ENCODE data around the gene SNRNP40.

The SNRNP40 gene

GRCh38 chr1:31234123-31234708 lies 62.4 kb downstream of the SNRNP40 start:
- H3K27me3 ChIP-seq (ENCODE audit: control insufficient read depth, insufficient read depth, low read length), result peaks cover 3% of the 10 kb centered on the region; the same call in 1 of the 2 replicates
- no CpG with 5 or more reads among the region's 12 CpGs for WGBS (ENCODE audit: insufficient coverage, insufficient read length)
- no peak overlapping the region for H3K27ac ChIP-seq (ENCODE audit: low read length)
- no peak overlapping the region for H3K4me3 ChIP-seq (ENCODE audit: low read length)
- no peak for DNase-seq (ENCODE audit: low read depth, low spot score)
- H3K9me3 ChIP-seq (ENCODE audit: control insufficient read depth, insufficient read depth, low read length), result no peaks in the 10 kb centered on the region
- no peaks in the 10 kb centered on the region for H3K36me3 ChIP-seq (ENCODE audit: control insufficient read depth, insufficient read depth, low read length)
- H3K4me1 ChIP-seq (ENCODE audit: control insufficient read depth, insufficient read depth, low read length), result peaks cover 3% of the 10 kb centered on the region; the same call in 1 of the 2 replicates

DNA sequence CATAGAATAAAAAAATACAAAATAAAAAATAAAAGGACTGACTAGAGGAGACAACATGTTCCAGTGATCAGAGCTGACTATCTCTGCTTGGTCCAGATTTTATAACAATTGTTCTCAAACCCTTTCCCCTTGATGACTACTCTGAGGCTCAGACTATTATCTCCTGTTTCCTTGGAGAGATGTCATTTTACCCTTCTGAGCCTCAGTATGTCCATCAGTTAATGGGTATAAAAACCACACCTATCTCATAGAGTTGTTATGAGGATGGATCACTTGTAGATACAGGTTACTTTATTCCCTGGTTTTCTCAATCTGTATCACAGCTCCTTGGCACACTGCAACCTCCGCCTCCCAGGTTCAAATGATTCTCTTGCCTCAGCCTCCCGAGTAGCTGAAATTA lies 63.9 kb downstream of the SNRNP40 start:
- H3K4me3 ChIP-seq (ENCODE audit: low read length), result no peak overlapping the region
- no peaks in the 10 kb centered on the region for H3K4me1 ChIP-seq (ENCODE audit: control insufficient read depth, insufficient read depth, low read length)
- H3K36me3 ChIP-seq (ENCODE audit: control insufficient read depth, insufficient read depth, low read length), result no peaks in the 10 kb centered on the region
- H3K27ac ChIP-seq (ENCODE audit: low read length), result no peak overlapping the region
- DNase-seq (ENCODE audit: low read depth, low spot score), result no peak
- H3K27me3 ChIP-seq (ENCODE audit: control insufficient read depth, insufficient read depth, low read length), result no peaks in the 10 kb centered on the region
- no CpG with 5 or more reads among the region's 2 CpGs for WGBS (ENCODE audit: insufficient coverage, insufficient read length)
- no peaks in the 10 kb centered on the region for H3K9me3 ChIP-seq (ENCODE audit: control insufficient read depth, insufficient read depth, low read length)

DNA sequence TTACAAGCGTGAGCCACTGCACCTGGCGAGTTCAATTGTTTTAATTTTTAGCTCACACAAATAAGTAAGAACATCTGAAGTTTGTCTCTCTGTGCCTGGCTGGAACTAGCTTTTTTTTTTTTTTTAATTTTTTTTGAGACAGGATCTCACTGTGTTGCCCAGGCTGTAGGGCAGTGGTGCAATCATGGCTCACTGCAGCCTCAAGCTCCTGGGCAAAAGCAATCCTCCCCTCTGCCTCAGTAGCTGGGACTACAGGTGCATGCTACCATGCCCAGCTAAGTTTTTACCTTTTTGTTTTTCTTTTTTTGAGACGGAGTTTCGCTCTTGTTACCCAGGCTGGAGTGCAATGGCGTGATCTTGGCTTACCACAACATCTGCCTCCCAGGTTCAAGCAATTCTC lies 64.8 kb downstream of the SNRNP40 start:
- Histone ChIP-seq H3K4me3 (ENCODE audit: low read length) (no peak overlapping the region), H3K9me3 (ENCODE audit: control insufficient read depth, insufficient read depth, low read length) (no peaks in the 10 kb centered on the region), H3K36me3 (ENCODE audit: control insufficient read depth, insufficient read depth, low read length) (no peaks in the 10 kb centered on the region), H3K27ac (ENCODE audit: low read length) (no peak overlapping the region), H3K27me3 (ENCODE audit: control insufficient read depth, insufficient read depth, low read length) (no peaks in the 10 kb centered on the region), H3K4me1 (ENCODE audit: control insufficient read depth, insufficient read depth, low read length) (no peaks in the 10 kb centered on the region)
- WGBS (ENCODE audit: insufficient coverage, insufficient read length), result no CpG with 5 or more reads among the region's 5 CpGs
- no peak for DNase-seq (ENCODE audit: low read depth, low spot score)

GRCh38 chr1:31230378-31230777 lies 66.2 kb downstream of the SNRNP40 start:
- no peak for DNase-seq (ENCODE audit: low read depth, low spot score)
- no CpG with 5 or more reads among the region's 3 CpGs for WGBS (ENCODE audit: insufficient coverage, insufficient read length)

GRCh38 chr1:31228986-31229385 lies 67.6 kb downstream of the SNRNP40 start:
- no peak overlapping the region for H3K27ac ChIP-seq (ENCODE audit: low read length)
- DNase-seq (ENCODE audit: low read depth, low spot score), result no peak
- no peaks in the 10 kb centered on the region for H3K4me1 ChIP-seq (ENCODE audit: control insufficient read depth, insufficient read depth, low read length)
- H3K36me3 ChIP-seq (ENCODE audit: control insufficient read depth, insufficient read depth, low read length), result no peaks in the 10 kb centered on the region
- H3K4me3 ChIP-seq (ENCODE audit: low read length), result no peak overlapping the region
- no peaks in the 10 kb centered on the region for H3K9me3 ChIP-seq (ENCODE audit: control insufficient read depth, insufficient read depth, low read length)
- H3K27me3 ChIP-seq (ENCODE audit: control insufficient read depth, insufficient read depth, low read length), result no peaks in the 10 kb centered on the region

More at GRCh38 chr1:31230378-31230777, 66.2 kb downstream of the SNRNP40 start:
- no peaks in the 10 kb centered on the region for H3K27me3 ChIP-seq (ENCODE audit: control insufficient read depth, insufficient read depth, low read length)
- no peaks in the 10 kb centered on the region for H3K4me1 ChIP-seq (ENCODE audit: control insufficient read depth, insufficient read depth, low read length)
- H3K9me3 ChIP-seq (ENCODE audit: control insufficient read depth, insufficient read depth, low read length), result no peaks in the 10 kb centered on the region
- H3K36me3 ChIP-seq (ENCODE audit: control insufficient read depth, insufficient read depth, low read length), result no peaks in the 10 kb centered on the region
- H3K27ac ChIP-seq (ENCODE audit: low read length), result no peak overlapping the region
- H3K4me3 ChIP-seq (ENCODE audit: low read length), result no peak overlapping the region

- no peaks in the 10 kb centered on the region for H3K36me3 ChIP-seq (ENCODE audit: control insufficient read depth, insufficient read depth, low read length)
- WGBS (ENCODE audit: insufficient coverage, insufficient read length), result no CpG with 5 or more reads among the region's 5 CpGs
- no peak overlapping the region for H3K27ac ChIP-seq (ENCODE audit: low read length)
- no peaks in the 10 kb centered on the region for H3K9me3 ChIP-seq (ENCODE audit: control insufficient read depth, insufficient read depth, low read length)
- H3K27me3 ChIP-seq (ENCODE audit: control insufficient read depth, insufficient read depth, low read length), result no peaks in the 10 kb centered on the region
- DNase-seq (ENCODE audit: low read depth, low spot score), result no peak
- no peak overlapping the region for H3K4me3 ChIP-seq (ENCODE audit: low read length)
- H3K4me1 ChIP-seq (ENCODE audit: control insufficient read depth, insufficient read depth, low read length), result no peaks in the 10 kb centered on the region
Measured at GRCh38 chr1:31227891-31228568, 68.6 kb downstream of the SNRNP40 start.

DNA sequence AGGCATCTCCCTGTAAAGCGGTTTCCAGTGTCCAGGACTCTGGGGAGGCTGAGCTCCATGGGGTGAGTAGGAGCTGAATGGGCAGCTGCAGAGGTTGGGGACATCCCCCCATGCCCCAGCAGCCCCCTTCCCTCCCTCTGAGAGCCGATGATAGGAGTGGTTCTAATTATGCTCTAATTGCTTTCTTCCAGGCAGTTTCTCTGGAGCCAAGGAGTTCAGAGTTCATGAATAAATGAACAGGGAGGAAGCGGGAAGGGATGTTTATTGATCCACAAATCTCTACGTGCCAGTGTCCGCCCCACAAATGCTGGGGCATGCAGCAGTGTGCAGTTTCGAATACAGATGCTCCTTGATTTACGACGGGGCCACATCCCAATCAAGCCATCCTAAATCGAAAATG lies 72.5 kb downstream of the SNRNP40 start:
- Histone ChIP-seq H3K27me3 (ENCODE audit: control insufficient read depth, insufficient read depth, low read length) (no peaks in the 10 kb centered on the region), H3K36me3 (ENCODE audit: control insufficient read depth, insufficient read depth, low read length) (no peaks in the 10 kb centered on the region), H3K9me3 (ENCODE audit: control insufficient read depth, insufficient read depth, low read length) (no peaks in the 10 kb centered on the region), H3K4me1 (ENCODE audit: control insufficient read depth, insufficient read depth, low read length) (no peaks in the 10 kb centered on the region), H3K27ac (ENCODE audit: low read length) (no peak overlapping the region), H3K4me3 (ENCODE audit: low read length) (no peak overlapping the region)
- DNase-seq (ENCODE audit: low read depth, low spot score), result no peak
- WGBS (ENCODE audit: insufficient coverage, insufficient read length), result no CpG with 5 or more reads among the region's 9 CpGs

- no peaks in the 10 kb centered on the region for H3K9me3 ChIP-seq (ENCODE audit: control insufficient read depth, insufficient read depth, low read length)
Measured at GRCh38 chr1:31222176-31222575, 74.4 kb downstream of the SNRNP40 start.

GRCh38 chr1:31221072-31221471 lies 75.5 kb downstream of the SNRNP40 start:
- Histone ChIP-seq H3K36me3 (ENCODE audit: control insufficient read depth, insufficient read depth, low read length) (no peaks in the 10 kb centered on the region), H3K27ac (ENCODE audit: low read length) (no peak overlapping the region), H3K9me3 (ENCODE audit: control insufficient read depth, insufficient read depth, low read length) (no peaks in the 10 kb centered on the region), H3K4me1 (ENCODE audit: control insufficient read depth, insufficient read depth, low read length) (no peaks in the 10 kb centered on the region), H3K4me3 (ENCODE audit: low read length) (no peak overlapping the region), H3K27me3 (ENCODE audit: control insufficient read depth, insufficient read depth, low read length) (no peaks in the 10 kb centered on the region)
- WGBS (ENCODE audit: insufficient coverage, insufficient read length), result no CpG with 5 or more reads among the region's 6 CpGs
- DNase-seq (ENCODE audit: low read depth, low spot score), result no peak

More at GRCh38 chr1:31222176-31222575, 74.4 kb downstream of the SNRNP40 start:
- WGBS (ENCODE audit: insufficient coverage, insufficient read length), result no CpG with 5 or more reads among the region's 3 CpGs
- Histone ChIP-seq H3K27ac (ENCODE audit: low read length) (no peak overlapping the region), H3K36me3 (ENCODE audit: control insufficient read depth, insufficient read depth, low read length) (no peaks in the 10 kb centered on the region), H3K4me3 (ENCODE audit: low read length) (no peak overlapping the region), H3K27me3 (ENCODE audit: control insufficient read depth, insufficient read depth, low read length) (no peaks in the 10 kb centered on the region), H3K4me1 (ENCODE audit: control insufficient read depth, insufficient read depth, low read length) (no peaks in the 10 kb centered on the region)
- no peak for DNase-seq (ENCODE audit: low read depth, low spot score)

DNA sequence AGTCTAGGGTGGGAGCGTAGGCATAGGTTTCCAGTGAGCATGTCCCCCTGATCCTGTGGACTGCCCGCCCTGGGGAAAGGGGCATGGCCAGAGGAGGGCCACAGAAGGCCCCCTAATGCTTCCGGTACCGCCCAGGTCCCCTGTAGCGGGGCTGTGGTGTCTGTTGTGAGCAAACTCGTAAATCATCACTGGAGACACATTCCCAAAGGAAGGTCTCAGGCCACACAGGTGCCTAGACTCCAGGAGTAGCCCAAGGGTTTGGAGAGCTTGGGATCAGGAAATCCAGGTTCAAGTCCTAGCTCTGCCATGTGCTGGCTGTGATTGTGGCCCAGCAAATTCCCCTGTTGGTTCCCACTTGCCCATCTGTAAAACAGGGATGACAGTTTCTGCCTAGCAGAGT lies 77.1 kb downstream of the SNRNP40 start:
- no peak for DNase-seq (ENCODE audit: low read depth, low spot score)
- Histone ChIP-seq H3K27me3 (ENCODE audit: control insufficient read depth, insufficient read depth, low read length) (no peaks in the 10 kb centered on the region), H3K27ac (ENCODE audit: low read length) (no peak overlapping the region), H3K36me3 (ENCODE audit: control insufficient read depth, insufficient read depth, low read length) (no peaks in the 10 kb centered on the region), H3K4me1 (ENCODE audit: control insufficient read depth, insufficient read depth, low read length) (no peaks in the 10 kb centered on the region), H3K4me3 (ENCODE audit: low read length) (no peak overlapping the region), H3K9me3 (ENCODE audit: control insufficient read depth, insufficient read depth, low read length) (no peaks in the 10 kb centered on the region)
- no CpG with 5 or more reads among the region's 6 CpGs for WGBS (ENCODE audit: insufficient coverage, insufficient read length)

- no peaks in the 10 kb centered on the region for H3K36me3 ChIP-seq (ENCODE audit: control insufficient read depth, insufficient read depth, low read length)
- WGBS (ENCODE audit: insufficient coverage, insufficient read length), result no CpG with 5 or more reads among the region's 8 CpGs
- H3K27me3 ChIP-seq (ENCODE audit: control insufficient read depth, insufficient read depth, low read length), result no peaks in the 10 kb centered on the region
- DNase-seq (ENCODE audit: low read depth, low spot score), result no peak
- H3K27ac ChIP-seq (ENCODE audit: low read length), result no peak overlapping the region
- no peak overlapping the region for H3K4me3 ChIP-seq (ENCODE audit: low read length)
- H3K4me1 ChIP-seq (ENCODE audit: control insufficient read depth, insufficient read depth, low read length), result no peaks in the 10 kb centered on the region
- H3K9me3 ChIP-seq (ENCODE audit: control insufficient read depth, insufficient read depth, low read length), result no peaks in the 10 kb centered on the region
Measured at GRCh38 chr1:31218705-31219104, 77.9 kb downstream of the SNRNP40 start.
